ENCODE measurements around the gene RNF144A.

Gene RNF144A

GRCh38 chr2:6905668-6906067 lies 11.5 kb upstream of the RNF144A start:
- Histone ChIP-seq H3K4me3 (ENCODE audit: severe bottlenecking) (no peak overlapping the region), H3K27ac (ENCODE audit: poor library complexity, severe bottlenecking) (no peak overlapping the region), H3K27me3 (ENCODE audit: insufficient read depth, poor library complexity, severe bottlenecking) (peaks cover 27% of the 10 kb centered on the region), H3K9me3 (ENCODE audit: severe bottlenecking) (no peaks in the 10 kb centered on the region), H3K36me3 (ENCODE audit: low read depth) (no peaks in the 10 kb centered on the region), H3K4me1 (ENCODE audit: insufficient read depth, poor library complexity, severe bottlenecking) (no peaks in the 10 kb centered on the region)
- ATAC-seq (ENCODE audit: low read depth) (no peak), DNase-seq (ENCODE audit: low spot score) (no peak)
- no peak for TF ChIP-seq CTCF (IDR thresholded peaks at IDR 0.05; ENCODE audit: poor library complexity, severe bottlenecking)

DNA sequence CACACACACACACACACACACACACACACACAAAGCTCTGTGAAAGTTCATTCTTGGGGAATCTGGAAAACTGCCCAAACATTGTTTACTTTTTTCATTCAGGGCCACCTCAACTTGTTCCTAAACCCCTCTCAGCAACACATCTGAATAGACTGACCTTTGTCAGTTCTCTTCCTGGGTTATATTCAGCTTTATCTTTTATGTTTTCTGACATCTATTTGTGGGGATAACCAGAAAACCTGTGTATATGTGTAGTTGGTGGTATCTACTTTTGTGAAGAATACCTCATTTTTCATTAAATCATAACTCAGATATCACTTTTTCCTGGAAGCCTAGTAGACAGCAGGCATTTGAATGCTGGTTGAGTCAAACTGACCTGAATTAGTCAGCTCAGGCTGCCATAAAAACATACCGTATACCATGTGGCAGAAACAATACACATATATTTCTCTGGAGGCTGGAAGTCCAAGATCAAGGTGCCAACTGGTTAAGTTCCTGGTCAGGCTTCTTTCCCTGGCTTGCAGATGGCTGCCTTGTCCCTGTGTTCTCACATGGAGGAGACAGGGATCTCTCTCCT lies 11.0 kb upstream of the RNF144A start:
- Histone ChIP-seq H3K36me3 (ENCODE audit: low read depth) (no peaks in the 10 kb centered on the region), H3K4me3 (ENCODE audit: severe bottlenecking) (no peak overlapping the region), H3K27ac (ENCODE audit: poor library complexity, severe bottlenecking) (no peak overlapping the region), H3K4me1 (ENCODE audit: insufficient read depth, poor library complexity, severe bottlenecking) (no peaks in the 10 kb centered on the region), H3K27me3 (ENCODE audit: insufficient read depth, poor library complexity, severe bottlenecking) (peaks cover 27% of the 10 kb centered on the region), H3K9me3 (ENCODE audit: severe bottlenecking) (no peaks in the 10 kb centered on the region)
- TF ChIP-seq CTCF (IDR thresholded peaks at IDR 0.05; ENCODE audit: poor library complexity, severe bottlenecking) = no peak
- ATAC-seq (ENCODE audit: low read depth) = no peak
- DNase-seq (ENCODE audit: low spot score) = no peak

DNA sequence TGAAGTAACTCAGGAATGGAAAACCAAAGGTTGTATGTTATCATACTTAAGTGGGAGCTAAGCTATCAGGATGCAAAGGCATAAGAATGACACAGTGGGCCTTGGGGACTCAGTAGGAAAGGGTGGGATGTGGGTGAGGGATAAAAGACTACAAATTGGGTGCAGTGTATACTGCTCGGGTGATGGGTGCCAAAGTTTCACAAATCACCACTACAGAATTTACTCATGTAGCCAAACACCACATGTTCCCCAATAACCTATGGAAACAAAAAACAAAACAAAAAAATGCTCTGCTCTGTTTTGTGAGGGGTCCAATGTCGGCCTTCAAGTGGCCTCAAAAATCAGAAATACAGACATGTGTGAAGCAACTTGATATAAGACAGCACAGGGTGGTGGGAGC lies 8.9 kb upstream of the RNF144A start:
- H3K27me3 ChIP-seq (ENCODE audit: insufficient read depth, poor library complexity, severe bottlenecking) = peaks cover 27% of the 10 kb centered on the region
- DNase-seq (ENCODE audit: low spot score) (no peak), ATAC-seq (ENCODE audit: low read depth) (no peak)
- H3K4me1 ChIP-seq (ENCODE audit: insufficient read depth, poor library complexity, severe bottlenecking) = no peaks in the 10 kb centered on the region
- H3K36me3 ChIP-seq (ENCODE audit: low read depth) = no peaks in the 10 kb centered on the region
- H3K4me3 ChIP-seq (ENCODE audit: severe bottlenecking) = no peak overlapping the region
- no peak overlapping the region for H3K27ac ChIP-seq (ENCODE audit: poor library complexity, severe bottlenecking)
- no peak for TF ChIP-seq CTCF (IDR thresholded peaks at IDR 0.05; ENCODE audit: poor library complexity, severe bottlenecking)
- H3K9me3 ChIP-seq (ENCODE audit: severe bottlenecking) = no peaks in the 10 kb centered on the region

DNA sequence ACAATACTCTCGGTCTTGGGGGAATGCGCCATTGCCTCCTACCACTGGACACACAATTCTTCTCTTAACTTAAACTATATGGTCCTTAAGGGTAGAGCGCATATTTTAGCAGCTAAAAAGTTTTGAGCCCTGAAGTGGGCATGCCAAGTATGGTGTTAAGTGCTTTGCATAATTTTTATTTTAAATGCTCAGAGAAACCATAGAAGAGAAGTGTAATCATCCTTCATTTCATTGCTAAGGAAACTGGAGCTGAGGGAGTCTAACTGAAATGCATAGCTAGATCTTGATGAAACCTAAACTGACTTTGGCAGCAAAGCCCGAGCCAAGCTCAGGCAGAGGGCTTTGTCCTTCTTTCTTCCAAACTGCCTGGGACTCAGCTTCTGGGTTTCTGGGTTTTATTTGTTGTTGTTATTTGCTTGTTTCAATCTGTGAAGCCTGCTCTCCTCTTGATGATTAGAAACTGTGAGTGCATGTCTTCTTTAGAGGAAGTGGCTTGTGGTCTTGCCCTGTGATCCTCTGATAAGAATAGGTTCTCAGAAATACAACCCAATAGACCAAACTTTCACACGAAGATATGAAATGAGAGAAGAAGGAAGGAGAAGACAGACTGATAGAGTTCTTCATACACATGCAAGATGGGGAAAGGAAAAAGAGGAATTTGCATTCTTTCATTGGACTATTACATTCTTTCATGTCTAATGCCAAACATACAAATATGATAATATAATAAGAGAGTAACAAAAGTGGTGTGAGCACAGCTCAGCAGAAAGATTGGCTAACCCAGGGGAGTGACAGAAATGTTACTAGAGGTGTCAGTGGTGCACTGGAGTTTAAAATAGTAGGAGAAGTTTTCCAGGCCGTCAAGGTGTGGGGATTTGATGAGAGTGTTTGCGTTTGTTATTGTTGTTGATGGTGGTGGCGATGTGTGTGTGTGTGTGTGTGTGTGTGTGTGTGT lies 7.5 kb upstream of the RNF144A start:
- H3K27me3 ChIP-seq (ENCODE audit: insufficient read depth, poor library complexity, severe bottlenecking) = peaks cover 27% of the 10 kb centered on the region
- no peak for TF ChIP-seq CTCF (IDR thresholded peaks at IDR 0.05; ENCODE audit: poor library complexity, severe bottlenecking)
- no peak for DNase-seq (ENCODE audit: low spot score)
- H3K27ac ChIP-seq (ENCODE audit: poor library complexity, severe bottlenecking) = no peak overlapping the region
- no peak for ATAC-seq (ENCODE audit: low read depth)
- no peaks in the 10 kb centered on the region for H3K4me1 ChIP-seq (ENCODE audit: insufficient read depth, poor library complexity, severe bottlenecking)
- H3K4me3 ChIP-seq (ENCODE audit: severe bottlenecking) = no peak overlapping the region
- no peaks in the 10 kb centered on the region for H3K36me3 ChIP-seq (ENCODE audit: low read depth)
- no peaks in the 10 kb centered on the region for H3K9me3 ChIP-seq (ENCODE audit: severe bottlenecking)

DNA sequence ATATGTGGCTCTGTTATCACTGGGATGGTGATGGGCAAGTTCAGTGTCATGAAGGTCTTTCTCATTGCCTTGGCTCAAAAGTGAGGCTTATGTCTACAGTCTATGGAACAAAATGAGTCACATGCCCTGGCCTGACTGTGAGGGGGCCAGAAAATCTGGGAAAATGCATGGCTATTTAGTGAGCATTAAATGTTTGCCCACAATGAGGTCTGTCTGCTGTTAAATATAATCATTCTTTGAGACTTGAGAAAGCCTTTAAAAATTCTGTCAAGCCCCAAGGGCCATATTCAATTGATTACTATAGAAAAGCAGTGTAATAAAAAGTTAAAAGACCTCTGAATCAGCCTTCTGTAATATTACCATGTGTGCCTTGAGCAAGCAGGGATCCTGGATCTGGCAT lies 5.5 kb upstream of the RNF144A start:
- no peak for TF ChIP-seq CTCF (IDR thresholded peaks at IDR 0.05; ENCODE audit: poor library complexity, severe bottlenecking)
- H3K4me3 ChIP-seq (ENCODE audit: severe bottlenecking) = no peak overlapping the region
- no peaks in the 10 kb centered on the region for H3K9me3 ChIP-seq (ENCODE audit: severe bottlenecking)
- no peak overlapping the region for H3K27ac ChIP-seq (ENCODE audit: poor library complexity, severe bottlenecking)
- H3K36me3 ChIP-seq (ENCODE audit: low read depth) = no peaks in the 10 kb centered on the region
- no peak for ATAC-seq (ENCODE audit: low read depth)
- no peaks in the 10 kb centered on the region for H3K4me1 ChIP-seq (ENCODE audit: insufficient read depth, poor library complexity, severe bottlenecking)
- peaks cover 27% of the 10 kb centered on the region for H3K27me3 ChIP-seq (ENCODE audit: insufficient read depth, poor library complexity, severe bottlenecking)
- DNase-seq (ENCODE audit: low spot score) = no peak
